HG02884 (cell line): Measurements from ENCODE around the gene RNF20.
"Not testable (repeated sequence)": the region's sequence is repeated elsewhere in the genome, so short reads cannot be mapped to it uniquely, and the experiment has no call there.

Experiments used
- ATAC-seq: cut with Tn5 transposase; IDR thresholded peaks from one replicate; pipeline ENCODE4 v1.9.1; 2021; ENCODE audit warnings: mild to moderate bottlenecking, moderate library complexity; ENCODE audit not compliant: unreplicated experiment

RNF20 gene

GRCh38 chr9:101536351-101536750, 2.7 kb downstream of the RNF20 start:
- ATAC-seq, result no peak

GRCh38 chr9:101536938-101537337, 3.3 kb downstream of the RNF20 start:
- no peak for ATAC-seq

GRCh38 chr9:101540069-101540468, 6.4 kb downstream of the RNF20 start:
- no peak for ATAC-seq

GRCh38 chr9:101543098-101543735, 9.6 kb downstream of the RNF20 start:
- ATAC-seq, result no peak

GRCh38 chr9:101549472-101550098, 15.9 kb downstream of the RNF20 start:
- ATAC-seq, result not testable (repeated sequence)

GRCh38 chr9:101561740-101562139, 28.1 kb downstream of the RNF20 start:
- no peak for ATAC-seq

GRCh38 chr9:101562966-101563365, 29.3 kb downstream of the RNF20 start:
- no peak for ATAC-seq

GRCh38 chr9:101564252-101564651, 30.6 kb downstream of the RNF20 start:
- no peak for ATAC-seq

- peak; percentile 77 for ATAC-seq
These were observed 33.5 kb downstream of the RNF20 start for GRCh38 chr9:101566904-101567724.

- peak; percentile 3 for ATAC-seq
These were observed 34.2 kb downstream of the RNF20 start for GRCh38 chr9:101567725-101568350.

GRCh38 chr9:101569741-101570501, 36.3 kb downstream of the RNF20 start:
- ATAC-seq, result no peak

- no peak for ATAC-seq
These were observed 37.5 kb downstream of the RNF20 start for GRCh38 chr9:101571114-101571513.

GRCh38 chr9:101572316-101572715, 38.7 kb downstream of the RNF20 start:
- ATAC-seq, result no peak

GRCh38 chr9:101574731-101575333, 41.2 kb downstream of the RNF20 start:
- no peak for ATAC-seq

GRCh38 chr9:101578378-101578777, 44.7 kb downstream of the RNF20 start:
- peak; percentile 76 for ATAC-seq

GRCh38 chr9:101579711-101580545, 46.3 kb downstream of the RNF20 start:
- no peak for ATAC-seq

- no peak for ATAC-seq
These were observed 48.9 kb downstream of the RNF20 start for GRCh38 chr9:101582553-101582952.

- no peak for ATAC-seq
These were observed 52.1 kb downstream of the RNF20 start for GRCh38 chr9:101585740-101586139.

GRCh38 chr9:101586651-101587050, 53.0 kb downstream of the RNF20 start:
- ATAC-seq, result peak; percentile 91
